GM12865 (cell line): Measurements from ENCODE around the gene TMEM18.

Source experiments
- DNase-seq: peaks from one replicate; pipeline ENCODE4 v3.0.0; 2010; ENCODE audit warnings: low read depth
- H3K4me3 ChIP-seq: 2 replicates; pipeline ENCODE4 v1.5.1; 2011; ENCODE audit warnings: mild to moderate bottlenecking, low read depth, low read length, control low read depth
- TF ChIP-seq, protein P1 (sequence below): IDR thresholded peaks from 2 replicates; pipeline ENCODE4 v1.5.1; 2011; ENCODE audit warnings: low read length, control low read depth, low read depth, inconsistent platforms; ENCODE audit not compliant: insufficient read depth; ENCODE audit errors: missing control alignments

Gene TMEM18

DNA sequence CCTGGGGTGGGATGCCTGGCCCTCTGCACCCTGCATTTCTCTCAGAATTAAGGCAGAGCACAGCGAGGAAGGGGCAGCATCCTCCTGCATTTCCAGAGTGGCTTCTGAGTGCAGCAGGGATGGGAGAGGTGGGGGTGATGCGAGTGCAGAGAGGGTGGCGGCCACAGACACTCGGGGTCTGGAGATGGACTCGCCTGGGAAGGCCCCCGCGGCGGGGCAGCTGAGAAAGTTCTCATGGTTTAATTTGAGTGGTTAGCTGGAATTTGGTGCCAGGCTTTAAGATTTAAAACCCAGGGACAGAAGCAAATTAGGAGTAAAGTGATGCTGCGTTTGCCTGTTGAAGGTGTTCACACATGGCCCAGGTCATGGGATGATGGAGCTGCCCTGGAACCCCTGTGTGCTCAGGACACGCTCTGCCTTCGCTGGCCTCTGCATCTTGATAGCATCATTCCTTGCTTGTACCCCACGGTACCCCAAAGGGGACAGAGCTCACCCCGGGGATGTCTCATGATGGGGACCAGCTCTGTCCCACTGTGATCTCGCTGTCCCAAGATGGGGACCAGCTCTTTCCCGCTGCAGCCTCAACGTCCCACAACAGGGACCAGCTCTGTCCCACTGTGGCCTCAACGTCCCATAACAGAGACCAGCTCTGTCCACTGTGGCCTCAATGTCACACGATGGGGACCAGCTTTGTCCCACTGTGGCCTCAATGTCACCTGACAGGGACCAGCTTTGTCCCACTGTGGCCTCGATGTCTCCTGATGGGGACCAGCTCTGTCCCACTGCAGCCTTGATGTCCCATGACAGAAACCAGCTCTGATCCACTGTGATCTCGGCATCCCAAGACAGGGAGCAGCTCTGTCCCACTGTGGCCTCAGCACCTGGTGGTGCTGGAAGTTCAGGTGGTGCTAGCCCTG is 27.5 kb downstream of the TMEM18 start:
- H3K4me3 ChIP-seq = no peak overlapping the region
- no peak for DNase-seq
- TF ChIP-seq, protein P1, sequence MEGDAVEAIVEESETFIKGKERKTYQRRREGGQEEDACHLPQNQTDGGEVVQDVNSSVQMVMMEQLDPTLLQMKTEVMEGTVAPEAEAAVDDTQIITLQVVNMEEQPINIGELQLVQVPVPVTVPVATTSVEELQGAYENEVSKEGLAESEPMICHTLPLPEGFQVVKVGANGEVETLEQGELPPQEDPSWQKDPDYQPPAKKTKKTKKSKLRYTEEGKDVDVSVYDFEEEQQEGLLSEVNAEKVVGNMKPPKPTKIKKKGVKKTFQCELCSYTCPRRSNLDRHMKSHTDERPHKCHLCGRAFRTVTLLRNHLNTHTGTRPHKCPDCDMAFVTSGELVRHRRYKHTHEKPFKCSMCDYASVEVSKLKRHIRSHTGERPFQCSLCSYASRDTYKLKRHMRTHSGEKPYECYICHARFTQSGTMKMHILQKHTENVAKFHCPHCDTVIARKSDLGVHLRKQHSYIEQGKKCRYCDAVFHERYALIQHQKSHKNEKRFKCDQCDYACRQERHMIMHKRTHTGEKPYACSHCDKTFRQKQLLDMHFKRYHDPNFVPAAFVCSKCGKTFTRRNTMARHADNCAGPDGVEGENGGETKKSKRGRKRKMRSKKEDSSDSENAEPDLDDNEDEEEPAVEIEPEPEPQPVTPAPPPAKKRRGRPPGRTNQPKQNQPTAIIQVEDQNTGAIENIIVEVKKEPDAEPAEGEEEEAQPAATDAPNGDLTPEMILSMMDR = no peak

DNA sequence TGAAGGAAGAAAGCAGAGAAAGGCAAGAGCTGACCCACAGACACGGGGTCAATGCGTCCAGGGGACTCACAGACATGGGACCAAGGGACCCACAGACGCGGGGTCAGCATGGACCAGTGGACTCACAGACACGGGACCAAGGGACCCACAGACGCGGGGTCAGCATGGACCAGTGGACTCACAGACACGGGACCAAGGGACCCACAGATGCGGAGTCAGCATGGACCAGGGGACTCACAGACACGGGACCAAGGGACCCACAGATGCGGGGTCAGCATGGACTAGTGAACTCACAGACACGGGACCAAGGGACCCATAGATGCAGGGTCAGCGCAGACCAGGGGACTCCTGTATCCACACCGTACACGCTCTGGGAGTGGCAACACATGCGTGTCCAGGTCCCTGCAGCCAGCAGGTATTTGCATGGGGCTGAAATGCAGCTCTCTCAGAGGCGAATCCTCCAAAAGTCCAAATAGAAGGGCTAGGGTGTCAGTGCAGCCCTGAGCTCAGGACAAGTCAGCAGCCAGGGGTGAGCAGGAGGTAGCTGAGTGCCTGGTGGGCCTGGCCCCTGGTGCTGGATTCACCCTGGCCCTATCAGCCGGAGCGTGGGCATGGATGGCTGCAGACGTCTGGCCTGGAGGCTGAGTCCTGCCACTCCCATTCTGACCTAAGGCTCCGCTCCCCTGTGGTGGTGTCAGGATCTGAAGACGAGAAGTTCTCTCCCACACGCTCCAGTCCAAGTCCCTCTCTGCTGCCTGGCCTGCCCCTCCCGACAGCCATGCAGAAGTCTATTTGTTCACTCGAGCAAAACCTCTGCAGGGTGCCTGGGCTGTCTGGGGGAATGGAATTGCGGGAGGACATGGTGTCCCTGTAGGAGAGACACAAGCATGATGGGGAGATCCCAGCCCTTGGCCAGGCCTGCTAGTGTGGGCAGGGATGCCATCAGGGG is 28.5 kb downstream of the TMEM18 start:
- TF ChIP-seq, protein P1 = no peak
- DNase-seq = no peak
- no peak overlapping the region for H3K4me3 ChIP-seq

DNA sequence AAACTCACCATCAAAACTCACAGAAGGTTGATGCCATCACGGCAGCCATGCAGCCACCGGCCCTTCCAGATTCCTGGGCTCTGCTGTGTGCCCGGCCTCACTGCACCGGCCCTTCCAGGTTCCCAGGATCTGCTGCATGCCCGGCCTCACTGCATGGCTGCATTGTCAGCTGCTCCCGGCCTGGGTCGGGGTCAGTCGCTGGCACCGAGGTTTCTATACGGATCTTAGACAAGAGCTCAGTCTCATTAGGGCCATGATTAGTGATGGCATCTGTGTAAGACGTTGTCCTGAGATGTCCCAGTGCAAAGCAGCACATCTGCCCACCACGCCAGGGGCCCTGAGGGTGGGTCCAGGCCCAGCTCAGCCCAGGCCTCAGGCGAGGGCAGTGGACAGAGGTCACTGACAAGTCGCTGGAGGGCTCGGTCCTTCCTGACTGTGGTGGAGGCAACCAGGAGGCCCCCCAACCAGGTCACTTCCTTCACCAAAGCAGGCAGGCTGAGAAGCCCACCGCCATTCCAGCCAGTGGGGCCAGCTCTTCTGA is 29.4 kb downstream of the TMEM18 start:
- TF ChIP-seq, protein P1 = no peak
- no peak for DNase-seq
- H3K4me3 ChIP-seq = no peak overlapping the region

DNA sequence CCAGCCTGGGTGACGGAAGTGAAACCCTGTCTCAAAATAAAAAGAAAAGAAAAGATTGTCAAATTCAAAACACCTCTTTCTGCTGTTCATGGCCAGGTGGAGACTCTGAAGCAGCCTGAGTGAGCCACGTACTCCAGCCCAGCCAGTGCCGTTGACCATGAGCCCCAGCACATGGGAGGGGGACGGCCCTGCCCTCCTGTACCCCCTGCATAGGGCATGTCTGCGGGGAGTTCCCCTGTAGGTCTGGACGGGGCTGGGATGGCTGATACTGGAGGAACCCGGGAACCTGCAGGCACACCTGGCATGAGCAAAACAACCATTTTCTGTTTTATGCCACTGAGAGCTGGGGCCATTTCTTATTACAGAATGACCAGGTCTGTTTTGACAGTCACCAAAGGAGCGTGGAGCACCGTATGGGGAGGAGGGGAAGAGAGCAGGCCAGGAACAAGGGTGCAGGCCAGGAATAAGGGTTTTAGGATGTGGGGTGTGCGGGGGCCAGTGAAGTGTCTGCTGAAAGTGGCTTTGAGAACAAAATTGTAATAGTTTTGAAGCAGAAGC is 30.1 kb downstream of the TMEM18 start:
- DNase-seq = no peak
- no peak overlapping the region for H3K4me3 ChIP-seq
- TF ChIP-seq, protein P1 = no peak

DNA sequence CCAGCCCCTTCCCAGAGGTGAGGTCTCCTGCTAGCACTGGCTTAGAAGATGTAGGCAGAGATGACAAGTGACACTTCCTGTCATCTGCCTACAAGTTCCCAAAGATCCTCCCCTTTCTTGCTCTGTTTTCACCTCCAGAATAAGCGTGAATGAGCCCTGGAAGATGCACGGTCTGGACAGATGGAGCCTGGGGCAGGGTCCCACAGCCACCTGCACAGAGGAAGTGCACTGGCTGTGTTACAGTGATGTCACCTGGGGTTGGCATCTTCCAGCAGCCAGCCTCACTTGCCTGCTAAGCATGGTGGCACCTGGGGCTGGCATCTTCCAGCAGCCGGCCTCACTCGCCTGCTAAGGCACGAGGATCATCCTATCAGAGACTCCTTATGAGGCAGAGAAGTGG is 32.3 kb downstream of the TMEM18 start:
- no peak for DNase-seq
- TF ChIP-seq, protein P1 = no peak
- no peak overlapping the region for H3K4me3 ChIP-seq

DNA sequence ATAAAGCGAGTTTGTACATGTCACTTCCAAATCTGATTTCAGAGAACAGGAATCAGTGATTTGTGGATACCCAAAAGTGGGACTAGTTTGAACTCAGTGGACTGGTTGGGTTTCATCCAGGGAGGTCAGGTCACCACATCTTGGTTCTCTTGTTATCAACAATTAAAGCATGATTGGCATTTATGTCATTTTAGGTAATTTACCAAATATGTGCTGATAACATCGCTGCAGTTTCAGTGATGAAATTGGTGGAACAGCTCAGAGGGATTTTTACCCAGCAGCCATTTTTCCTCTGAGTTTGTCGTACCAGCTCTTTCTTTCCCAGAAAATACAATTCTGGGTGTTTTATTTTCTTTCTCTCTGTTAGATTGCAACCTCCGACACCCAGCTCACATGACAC is 33.4 kb downstream of the TMEM18 start:
- TF ChIP-seq, protein P1 = no peak
- H3K4me3 ChIP-seq = no peak overlapping the region
- DNase-seq = no peak
